ENCODE data around the gene THOC7.

DNA sequence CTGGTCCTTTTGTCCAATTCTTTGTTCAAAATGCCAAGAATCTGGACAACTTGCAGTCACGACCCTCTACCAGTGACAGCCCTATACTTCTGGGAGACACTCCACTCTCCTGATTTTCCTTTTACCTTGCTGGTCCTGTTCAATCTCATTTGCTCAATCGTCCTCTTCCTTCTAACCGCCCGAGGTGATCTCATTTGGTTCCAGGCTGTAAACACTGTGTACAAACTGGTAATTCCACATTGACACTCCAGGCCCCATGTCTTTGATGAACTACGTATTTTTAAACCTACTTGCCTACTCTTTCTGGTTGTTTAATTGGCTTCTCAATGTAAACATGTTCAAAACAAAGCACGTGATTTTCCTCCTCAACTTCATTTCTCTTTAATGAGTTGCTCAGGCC is 68.2 kb downstream of the THOC7 start:
- TF ChIP-seq, protein P1, sequence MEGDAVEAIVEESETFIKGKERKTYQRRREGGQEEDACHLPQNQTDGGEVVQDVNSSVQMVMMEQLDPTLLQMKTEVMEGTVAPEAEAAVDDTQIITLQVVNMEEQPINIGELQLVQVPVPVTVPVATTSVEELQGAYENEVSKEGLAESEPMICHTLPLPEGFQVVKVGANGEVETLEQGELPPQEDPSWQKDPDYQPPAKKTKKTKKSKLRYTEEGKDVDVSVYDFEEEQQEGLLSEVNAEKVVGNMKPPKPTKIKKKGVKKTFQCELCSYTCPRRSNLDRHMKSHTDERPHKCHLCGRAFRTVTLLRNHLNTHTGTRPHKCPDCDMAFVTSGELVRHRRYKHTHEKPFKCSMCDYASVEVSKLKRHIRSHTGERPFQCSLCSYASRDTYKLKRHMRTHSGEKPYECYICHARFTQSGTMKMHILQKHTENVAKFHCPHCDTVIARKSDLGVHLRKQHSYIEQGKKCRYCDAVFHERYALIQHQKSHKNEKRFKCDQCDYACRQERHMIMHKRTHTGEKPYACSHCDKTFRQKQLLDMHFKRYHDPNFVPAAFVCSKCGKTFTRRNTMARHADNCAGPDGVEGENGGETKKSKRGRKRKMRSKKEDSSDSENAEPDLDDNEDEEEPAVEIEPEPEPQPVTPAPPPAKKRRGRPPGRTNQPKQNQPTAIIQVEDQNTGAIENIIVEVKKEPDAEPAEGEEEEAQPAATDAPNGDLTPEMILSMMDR (IDR thresholded peaks at IDR 0.05), result no peak
- no peak for TF ChIP-seq POLR2A (IDR thresholded peaks at IDR 0.05)
- no peak for TF ChIP-seq POLR2AphosphoS5 (IDR thresholded peaks at IDR 0.05)
